Measurements from ENCODE around the gene TPRN.
A peak's percentile ranks its signal among the peaks of the same experiment; 100 is the strongest.

TPRN gene

GRCh38 chr9:137161558-137162486 lies 38.7 kb downstream of the TPRN start:
- no peak for DNase-seq (ENCODE audit: low read depth)

GRCh38 chr9:137160716-137161557 lies 39.6 kb downstream of the TPRN start:
- DNase-seq (ENCODE audit: low read depth), result no peak

GRCh38 chr9:137160054-137160425 lies 40.5 kb downstream of the TPRN start:
- no peak for DNase-seq (ENCODE audit: low read depth)

GRCh38 chr9:137159105-137160053 lies 41.2 kb downstream of the TPRN start:
- DNase-seq (ENCODE audit: low read depth), result no peak

- DNase-seq (ENCODE audit: low read depth), result no peak
Measured at GRCh38 chr9:137158625-137159024, 41.9 kb downstream of the TPRN start.

GRCh38 chr9:137157618-137158415 lies 42.7 kb downstream of the TPRN start:
- no peak for DNase-seq (ENCODE audit: low read depth)

- DNase-seq (ENCODE audit: low read depth), result peak; percentile 54
Measured at GRCh38 chr9:137156567-137157375, 43.8 kb downstream of the TPRN start.

GRCh38 chr9:137152844-137153405 lies 47.6 kb downstream of the TPRN start:
- DNase-seq (ENCODE audit: low read depth), result no peak

DNA sequence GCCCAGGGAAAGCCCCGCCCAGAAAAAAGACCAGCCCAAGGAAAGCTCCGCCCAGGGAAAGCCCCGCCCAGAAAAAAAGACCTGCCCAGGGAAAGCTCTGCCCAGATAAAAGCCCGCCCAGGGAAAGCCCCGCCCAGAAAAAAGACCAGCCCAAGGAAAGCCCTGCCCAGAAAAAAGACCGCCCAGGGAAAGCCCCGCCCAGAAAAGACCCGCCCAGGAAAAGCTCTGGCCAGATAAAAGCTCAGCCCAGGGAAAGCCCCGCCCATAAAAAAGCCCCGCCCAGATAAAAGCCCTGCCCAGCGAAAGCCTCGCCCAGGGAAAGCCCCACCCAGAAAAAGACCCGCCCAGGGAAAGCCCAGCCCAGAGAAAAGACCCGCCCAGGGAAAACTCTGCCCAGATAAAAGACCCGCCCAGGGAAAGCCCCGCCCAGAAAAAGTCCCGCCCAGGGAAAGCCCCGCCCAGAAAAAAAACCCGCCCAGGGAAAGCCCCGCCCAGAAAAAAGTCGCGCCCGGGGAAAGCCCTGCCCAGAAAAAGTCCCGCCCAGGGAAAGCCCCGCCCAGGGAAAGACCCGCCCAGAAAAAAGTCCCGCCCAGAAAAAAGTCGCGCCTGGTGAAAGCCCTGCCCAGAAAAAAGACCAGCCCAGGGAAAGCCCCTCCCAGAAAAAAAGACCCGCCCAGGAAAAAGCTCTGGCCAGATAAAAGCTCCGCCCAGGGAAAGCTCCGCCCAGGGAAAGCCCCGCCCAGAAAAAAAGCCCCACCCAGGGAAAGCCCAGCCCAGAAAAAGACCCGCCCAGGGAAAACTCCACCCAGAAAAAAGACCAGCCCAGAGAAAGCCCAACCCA lies 49.7 kb downstream of the TPRN start:
- DNase-seq (ENCODE audit: low read depth), result no peak

- no peak for DNase-seq (ENCODE audit: low read depth)
Measured at GRCh38 chr9:137149942-137150616, 50.5 kb downstream of the TPRN start.

- no peak for DNase-seq (ENCODE audit: low read depth)
Measured at GRCh38 chr9:137149363-137149762, 51.2 kb downstream of the TPRN start.

DNA sequence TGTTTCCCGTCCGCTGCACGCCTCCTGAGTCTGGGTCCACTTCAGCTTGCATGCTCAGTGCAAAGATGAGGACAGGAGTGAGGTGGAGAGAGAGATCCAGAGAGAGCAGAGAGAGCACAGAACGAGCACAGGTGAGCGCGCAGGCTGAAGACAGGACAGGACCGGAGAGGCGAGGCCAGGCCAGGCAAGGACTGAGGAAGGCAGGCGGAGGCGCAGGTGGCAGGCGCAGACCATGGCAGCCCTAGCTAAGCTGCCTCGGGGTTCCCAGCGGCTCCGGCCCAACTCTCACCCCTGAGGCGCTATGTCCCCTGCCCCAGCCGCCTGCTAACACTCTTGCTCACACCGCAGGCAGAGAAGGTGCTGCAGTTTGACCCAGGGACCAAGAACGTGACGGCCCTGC lies 51.9 kb downstream of the TPRN start:
- no peak for DNase-seq (ENCODE audit: low read depth)

DNA sequence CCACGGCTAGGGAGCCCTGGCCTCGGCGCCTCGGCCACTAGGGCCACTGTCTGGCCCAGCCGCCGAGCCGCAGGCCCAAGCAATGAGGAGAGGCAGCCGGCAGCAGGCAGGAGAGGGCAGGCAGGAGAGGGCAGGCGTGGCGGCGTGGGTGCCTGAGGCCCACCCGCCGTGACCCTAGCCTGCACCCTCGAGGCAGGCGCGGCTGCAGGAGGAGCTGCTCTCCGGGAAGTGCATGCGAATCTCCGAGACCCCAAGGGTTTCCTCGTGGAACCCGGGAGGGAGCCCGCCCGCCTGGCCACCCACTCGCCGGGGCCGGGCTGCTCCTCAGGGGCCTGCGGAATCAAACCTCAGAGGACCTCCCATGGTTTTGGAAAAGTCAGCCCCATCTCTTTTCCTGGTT lies 52.3 kb downstream of the TPRN start:
- DNase-seq (ENCODE audit: low read depth), result no peak

GRCh38 chr9:137147793-137148160 lies 52.8 kb downstream of the TPRN start:
- DNase-seq (ENCODE audit: low read depth), result no peak

DNA sequence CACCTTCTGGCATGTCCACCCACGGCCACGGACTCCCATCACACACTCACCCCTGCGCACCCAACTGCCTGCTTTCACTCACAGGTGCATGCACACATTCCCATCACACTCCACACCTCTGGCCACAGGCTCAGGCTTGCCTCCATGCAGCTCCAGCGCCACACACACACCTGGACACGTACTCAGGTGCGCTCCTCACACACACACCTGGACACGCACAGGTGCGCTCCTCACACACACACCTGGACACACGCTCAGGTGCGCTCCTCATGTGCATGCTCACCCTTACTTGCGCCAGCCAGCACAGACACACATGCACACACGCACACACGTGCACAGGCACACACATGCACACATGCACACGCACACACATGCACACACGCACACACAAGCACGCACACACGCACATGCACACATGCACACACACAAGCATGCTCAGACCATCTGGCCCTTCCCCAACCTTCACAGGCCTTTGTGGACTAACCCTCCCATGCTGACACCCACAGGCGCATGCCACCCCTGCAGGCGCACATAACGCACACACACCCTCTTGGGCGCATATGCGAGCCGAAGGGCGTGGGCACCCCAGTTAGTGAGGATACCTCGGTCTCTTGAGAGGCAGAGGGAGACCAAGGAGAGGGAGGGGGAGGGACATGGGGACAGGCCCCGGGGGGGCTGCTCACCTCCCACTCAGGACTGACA lies 53.3 kb downstream of the TPRN start:
- no peak for DNase-seq (ENCODE audit: low read depth)

DNA sequence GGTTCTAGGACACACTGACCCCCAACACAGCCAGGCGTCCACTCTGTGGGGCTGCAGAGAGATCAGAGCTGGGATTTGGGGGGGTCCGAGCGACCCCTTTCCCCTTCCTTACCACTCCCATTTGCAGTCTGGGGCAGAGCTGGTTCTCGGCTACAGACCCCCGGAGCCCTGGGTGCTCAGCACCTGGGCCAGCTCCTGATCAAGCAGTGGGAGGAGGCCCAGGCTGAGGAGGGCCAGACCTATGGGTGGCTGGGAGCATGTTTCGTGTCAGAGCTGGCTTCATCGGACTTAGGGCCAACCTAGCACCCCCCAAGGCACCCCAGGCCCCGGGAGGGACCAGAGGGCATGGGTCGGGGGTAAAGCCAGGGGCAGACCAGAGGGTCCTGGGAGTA lies 54.0 kb downstream of the TPRN start:
- no peak for DNase-seq (ENCODE audit: low read depth)

DNA sequence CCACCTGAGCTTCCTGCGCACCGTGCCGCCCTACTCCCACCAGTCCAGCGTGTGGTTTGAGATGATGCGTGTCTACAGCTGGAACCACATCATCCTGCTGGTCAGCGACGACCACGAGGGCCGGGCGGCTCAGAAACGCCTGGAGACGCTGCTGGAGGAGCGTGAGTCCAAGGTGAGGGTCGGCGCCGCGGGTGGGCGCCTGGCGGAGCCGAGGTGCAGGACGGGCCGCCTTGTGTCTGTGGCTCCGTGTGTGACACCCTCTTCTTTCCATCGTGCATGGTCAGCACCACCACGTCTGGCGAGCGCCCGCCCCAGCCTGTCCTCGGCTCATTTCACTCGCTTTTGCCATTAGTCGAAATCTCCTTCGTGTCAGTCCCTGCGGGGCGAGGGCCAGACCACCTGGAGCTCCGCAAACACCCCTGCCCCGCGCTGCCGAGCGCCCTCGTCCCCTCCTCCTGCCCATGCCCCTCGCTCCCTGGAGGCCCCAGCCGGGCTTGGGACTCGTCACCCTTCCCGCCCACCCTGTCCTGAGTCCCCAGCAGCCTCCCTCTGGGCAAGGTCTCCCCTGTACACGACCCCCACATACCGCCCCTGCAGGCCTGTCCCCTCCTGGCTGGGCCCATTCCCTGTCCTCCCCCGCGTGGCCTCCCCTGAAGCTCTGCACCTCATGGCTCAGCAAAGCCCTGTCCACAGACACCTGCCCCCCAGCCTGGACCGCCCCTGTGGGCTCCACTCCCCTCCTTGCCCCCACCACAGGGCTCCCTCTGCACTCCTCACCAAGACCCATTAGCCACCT lies 54.6 kb downstream of the TPRN start:
- no peak for DNase-seq (ENCODE audit: low read depth)
